Measurements from ENCODE around the gene CDC42.

CDC42 gene

DNA sequence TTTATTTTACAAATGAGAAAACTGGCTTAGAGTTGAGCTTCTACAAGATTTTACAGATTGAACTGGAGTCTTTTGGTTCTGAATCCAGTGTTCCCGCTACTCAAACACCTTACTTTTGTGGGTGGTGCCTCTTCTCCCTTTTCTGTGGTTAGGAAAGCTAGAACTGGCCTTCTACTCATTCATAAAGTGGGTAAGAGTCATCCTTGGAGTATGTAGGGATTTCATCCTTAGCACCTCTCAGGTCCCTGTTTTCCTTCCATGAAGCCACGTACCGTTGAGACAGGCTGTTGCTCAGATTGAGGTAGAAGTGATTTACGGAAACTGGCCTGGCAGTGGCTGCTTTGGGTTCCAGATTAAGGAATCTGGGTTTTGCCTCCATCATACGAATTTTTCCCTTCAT lies 54.6 kb downstream of the CDC42 start:
- no peak for TF ChIP-seq ZFX (IDR thresholded peaks at IDR 0.05)
- no peak for TF ChIP-seq CTCF (conservative IDR thresholded peaks at IDR 0.05)
- no peak overlapping the region for H3K27ac ChIP-seq

DNA sequence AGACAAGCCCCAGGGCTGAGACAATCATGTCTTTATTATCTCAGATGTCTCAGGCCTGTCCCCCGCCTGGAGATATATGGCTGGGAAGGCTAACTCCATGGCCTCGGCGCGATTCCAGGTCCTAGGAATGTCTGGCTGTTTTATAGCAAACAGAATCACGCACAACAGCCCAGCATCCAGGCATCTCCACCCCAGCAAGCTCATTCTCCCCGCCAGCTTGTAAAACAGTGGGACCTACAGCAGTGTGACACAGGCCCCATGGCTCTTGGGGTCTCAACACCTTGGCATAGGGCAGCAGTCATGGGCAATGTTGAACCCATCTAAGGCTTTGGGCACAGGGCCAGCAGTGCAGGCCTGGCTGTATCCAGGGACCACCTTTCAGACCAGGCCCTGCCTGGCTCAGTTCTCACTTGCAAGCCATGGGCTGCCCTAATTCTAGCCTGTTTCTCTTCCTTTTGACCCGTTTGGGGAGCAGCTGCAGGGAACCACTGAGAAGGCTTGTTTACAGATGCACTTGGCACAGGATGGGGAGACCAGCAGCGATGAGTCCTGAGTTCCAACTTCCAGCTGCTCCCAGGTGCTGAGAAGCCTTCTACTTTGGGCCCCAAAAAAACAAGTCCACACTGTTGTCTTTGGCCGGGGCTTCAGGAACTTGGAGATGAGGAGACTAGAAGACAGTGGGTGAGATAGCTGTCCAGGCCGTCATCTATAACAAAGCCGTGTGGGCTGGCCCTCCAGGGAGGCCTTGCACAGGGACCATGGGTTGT lies 56.0 kb downstream of the CDC42 start:
- TF ChIP-seq CTCF (conservative IDR thresholded peaks at IDR 0.05), result no peak
- no peak for TF ChIP-seq ZFX (IDR thresholded peaks at IDR 0.05)

DNA sequence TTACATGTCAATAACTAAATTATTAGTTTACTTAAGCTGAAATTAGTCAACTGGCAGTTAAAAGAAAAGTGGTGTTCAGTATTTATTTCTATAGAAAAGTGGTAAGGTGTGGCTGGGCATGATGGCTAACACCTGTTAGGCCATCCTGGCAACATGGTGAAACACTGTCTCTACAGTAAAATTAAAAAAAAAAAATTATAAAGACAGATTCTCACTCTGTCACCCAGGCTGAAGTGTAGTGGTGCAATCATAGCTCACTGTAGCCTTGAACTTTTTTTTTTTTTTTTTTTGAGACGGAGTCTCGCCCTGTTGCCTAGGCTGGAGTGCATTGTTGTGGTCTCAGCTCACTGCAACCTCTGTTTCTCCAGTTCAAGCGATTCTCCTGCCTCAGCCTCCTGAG lies 57.5 kb downstream of the CDC42 start:
- no peak for TF ChIP-seq CTCF (conservative IDR thresholded peaks at IDR 0.05)
- TF ChIP-seq ZFX (IDR thresholded peaks at IDR 0.05), result no peak
- no peak overlapping the region for H3K27ac ChIP-seq

More for the DNA sequence above, 56.0 kb downstream of the CDC42 start:
- H3K27ac ChIP-seq, result no peak overlapping the region

GRCh38 chr1:22111115-22111514 lies 58.6 kb downstream of the CDC42 start:
- no peak for TF ChIP-seq ZFX (IDR thresholded peaks at IDR 0.05)
- no peak for TF ChIP-seq CTCF (conservative IDR thresholded peaks at IDR 0.05)
- H3K27ac ChIP-seq, result no peak overlapping the region

DNA sequence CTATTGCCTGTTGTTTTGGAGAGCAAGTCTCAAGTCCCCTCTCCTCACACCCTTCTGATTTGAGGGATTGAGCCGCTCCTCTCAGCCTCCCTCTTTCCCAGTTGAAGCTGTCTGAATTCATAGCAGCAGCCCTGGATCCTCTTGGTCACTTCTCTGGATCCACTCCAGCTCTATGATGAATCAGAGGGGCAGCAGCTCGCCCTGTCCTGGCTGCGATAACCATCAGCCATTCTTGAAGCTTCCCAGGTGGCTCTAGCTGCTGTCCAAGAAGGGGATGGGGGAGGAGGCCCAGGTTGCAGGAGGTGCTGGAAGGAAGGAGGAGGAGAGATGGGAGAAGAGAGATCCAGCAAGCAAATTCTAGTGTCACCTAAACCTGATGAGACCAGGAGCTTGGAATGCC lies 59.1 kb downstream of the CDC42 start:
- TF ChIP-seq ZFX (IDR thresholded peaks at IDR 0.05), result no peak
- TF ChIP-seq CTCF (conservative IDR thresholded peaks at IDR 0.05), result no peak
- no peak overlapping the region for H3K27ac ChIP-seq

GRCh38 chr1:22112554-22112953 lies 60.0 kb downstream of the CDC42 start:
- TF ChIP-seq CTCF (conservative IDR thresholded peaks at IDR 0.05) (no peak), ZFX (IDR thresholded peaks at IDR 0.05) (no peak)
- no peak overlapping the region for H3K27ac ChIP-seq

GRCh38 chr1:22114083-22115012 lies 61.8 kb downstream of the CDC42 start:
- TF ChIP-seq CTCF (conservative IDR thresholded peaks at IDR 0.05), result no peak
- no peak overlapping the region for H3K27ac ChIP-seq

Measured in C4-2B (cell line).